Stomach (tissue), 4 donors: ENCODE data around the gene ZBTB8A.

Experiments used
- CTCF ChIP-seq, 7 experiments: fragments of 450-650 bp in 4 of 7; fragments of 200-600 bp in 3 of 7; sonication (generic) in 3 of 7; IDR thresholded peaks; one replicate each; pipeline ENCODE4 v1.5.1; 2016 to 2019; ENCODE audit warnings: antibody characterized with exemption in 7 of 7, control low read depth in 2 of 7, mild to moderate bottlenecking in 1 of 7
- POLR2A ChIP-seq, 4 donors: fragments of 450-650 bp; IDR thresholded peaks; one replicate each; pipeline ENCODE4 v1.6.1; 2016; ENCODE audit warnings: antibody characterized with exemption in 4 of 4, control low read depth in 2 of 4, mild to moderate bottlenecking in 1 of 4, moderate library complexity in 1 of 4

GRCh38 chr1:32605711-32606424 lies 66.6 kb downstream of the ZBTB8A start:
- no peak for TF ChIP-seq CTCF (IDR thresholded peaks at IDR 0.05)
- no peak for TF ChIP-seq POLR2A (IDR thresholded peaks at IDR 0.05)
